ENCODE data around the gene SDR9C7.
"Not testable (repeated sequence)": the region's sequence is repeated elsewhere in the genome, so short reads cannot be mapped to it uniquely, and the experiment has no call there.

DNA sequence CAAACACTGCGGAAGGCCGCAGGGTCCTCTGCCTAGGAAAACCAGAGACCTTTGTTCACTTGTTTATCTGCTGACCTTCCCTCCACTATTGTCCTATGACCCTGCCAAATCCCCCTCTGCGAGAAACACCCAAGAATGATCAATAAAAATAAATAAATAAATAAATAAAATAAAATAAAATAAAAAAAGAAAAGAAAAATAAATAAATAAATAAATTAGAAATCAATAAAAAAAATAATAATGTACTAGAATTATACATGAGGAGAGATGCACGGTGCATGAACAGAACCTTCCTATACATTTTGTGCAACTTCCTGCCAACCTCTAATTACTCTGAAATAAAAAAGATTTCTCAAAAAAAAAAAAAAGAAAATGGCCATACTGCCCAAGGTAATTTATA, 30.9 kb upstream of the SDR9C7 start:
- TF ChIP-seq CTCF (IDR thresholded peaks at IDR 0.05; ENCODE audit: control extremely low read depth in 1 of 3, insufficient read depth in 1 of 3, low read depth in 1 of 3, low read length in 3 of 3); POLR2AphosphoS5 (IDR thresholded peaks at IDR 0.05; ENCODE audit: low read depth, low read length); ASH2L (IDR thresholded peaks at IDR 0.05; ENCODE audit: low read length); JUND (IDR thresholded peaks at IDR 0.05; ENCODE audit: low read length); MAFK (IDR thresholded peaks at IDR 0.05; ENCODE audit: low read depth, low read length); GABPA (IDR thresholded peaks at IDR 0.05; ENCODE audit: borderline replicate concordance, insufficient read depth, low read length): not testable (repeated sequence)
- TF ChIP-seq, protein P1, sequence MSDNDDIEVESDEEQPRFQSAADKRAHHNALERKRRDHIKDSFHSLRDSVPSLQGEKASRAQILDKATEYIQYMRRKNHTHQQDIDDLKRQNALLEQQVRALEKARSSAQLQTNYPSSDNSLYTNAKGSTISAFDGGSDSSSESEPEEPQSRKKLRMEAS (IDR thresholded peaks at IDR 0.05): not testable (repeated sequence)

All from H1 (cell line).